T-cell (primary cell): ENCODE data around the gene CNTNAP2. TPM values are rescaled to one million over a fixed set of nuclear protein-coding genes. Genes with fewer than 3 reads are reported as not detected.

ENCODE experiments used
- ATAC-seq, 4 experiments: fragments of 200-7000 bp in 3 of 4; fragments of 150-1000 bp in 1 of 4; cut with Tn5 transposase; replicated peaks in 1 of 4; 1 replicate in 3 of 4; 2 replicates in 1 of 4; pipeline ENCODE4 v1.10.0; 2021; ENCODE audit warnings: moderate library complexity in 3 of 4, mild to moderate bottlenecking in 2 of 4, moderate number of reproducible peaks in 1 of 4
- CTCF ChIA-PET, 2 donors: fragments of 300-600 bp; sonication (Branson Sonifier 250); formaldehyde crosslinking; loops; one replicate each; lab custom pipeline; 2022; ENCODE audit warnings: antibody characterized with exemption in 2 of 2; lab: Charles Lee
- POLR2A ChIA-PET, 2 donors: fragments of 300-600 bp; sonication (Branson Sonifier 250); formaldehyde crosslinking; loops; one replicate each; lab custom pipeline; 2022; ENCODE audit warnings: antibody characterized with exemption in 2 of 2; lab: Charles Lee
- DNase-seq, 35 experiments: peaks; one replicate each; pipeline versions ENCODE4 v3.0.0 to v3.0.0-alpha.2; 2013 to 2023
- H3K27ac ChIP-seq: one replicate; pipeline ENCODE4 v1.5.1; 2013; ENCODE audit warnings: low read length
- H3K27me3 ChIP-seq, 2 experiments: replicated peaks in 1 of 2; 1 replicate in 1 of 2; 2 replicates in 1 of 2; pipeline versions ENCODE4 v1.6.1 to v1.7.0; 2013; ENCODE audit warnings: low read length in 1 of 2, mixed read lengths in 1 of 2; ENCODE audit not compliant: control insufficient read depth in 2 of 2, insufficient read depth in 2 of 2; ENCODE audit errors: extremely low read depth in 1 of 2
- H3K36me3 ChIP-seq, 2 donors: 1 replicate in 1 of 2; 2 replicates in 1 of 2; pipeline versions ENCODE4 v1.6.1 to v1.7.0; 2013; ENCODE audit warnings: low read length in 1 of 2; ENCODE audit not compliant: control insufficient read depth in 2 of 2, insufficient read depth in 1 of 2; ENCODE audit errors: extremely low read depth in 1 of 2
- H3K4me1 ChIP-seq, 2 experiments: 1 replicate in 1 of 2; 2 replicates in 1 of 2; pipeline versions ENCODE4 v1.6.1 to v1.7.0; 2013; ENCODE audit warnings: low read length in 2 of 2, mixed read lengths in 1 of 2; ENCODE audit not compliant: insufficient read depth in 2 of 2, control insufficient read depth in 1 of 2; ENCODE audit errors: extremely low read depth in 1 of 2
- H3K4me3 ChIP-seq, 2 donors: 1 replicate in 1 of 2; 2 replicates in 1 of 2; pipeline versions ENCODE4 v1.5.1 to v1.7.0; 2013; ENCODE audit warnings: mild to moderate bottlenecking in 2 of 2, low read length in 1 of 2, moderate library complexity in 1 of 2; ENCODE audit not compliant: control insufficient read depth in 1 of 2; ENCODE audit errors: extremely low read depth in 1 of 2
- H3K9me3 ChIP-seq: 2 replicates; pipeline ENCODE4 v1.7.0; 2013
- H3K27ac Mint-ChIP-seq, 2 donors: one replicate each; pipeline ENCODE4 v1.8.0; 2020 to 2021; ENCODE audit warnings: mild to moderate bottlenecking in 2 of 2, mixed read lengths in 2 of 2
- H3K27me3 Mint-ChIP-seq, 2 donors: one replicate each; pipeline ENCODE4 v1.8.0; 2021 to 2022; ENCODE audit warnings: mixed read lengths in 2 of 2
- H3K36me3 Mint-ChIP-seq: one replicate; pipeline ENCODE4 v1.8.0; 2021; ENCODE audit warnings: mixed read lengths
- H3K4me1 Mint-ChIP-seq, 3 donors: one replicate each; pipeline ENCODE4 v1.8.0; 2020 to 2022; ENCODE audit warnings: mixed read lengths in 3 of 3, mild to moderate bottlenecking in 1 of 3
- H3K4me3 Mint-ChIP-seq, 3 donors: one replicate each; pipeline ENCODE4 v1.8.0; 2020 to 2022; ENCODE audit warnings: mild to moderate bottlenecking in 3 of 3, mixed read lengths in 3 of 3, moderate library complexity in 3 of 3
- H3K9me3 Mint-ChIP-seq, 3 donors: one replicate each; pipeline ENCODE4 v1.8.0; 2020 to 2022; ENCODE audit warnings: mixed read lengths in 3 of 3
- WGBS: methylation state at CpG from one replicate; pipeline ENCODE4 v1.1.5; 2013; ENCODE audit warnings: missing lambda C conversion rate; ENCODE audit not compliant: insufficient coverage; 5-methylcytosine and 5-hydroxymethylcytosine counted together
- total RNA-seq, 35 experiments: library from RNA in 6 of 35; stranded (reverse) in 6 of 35; fragments of 120-200 nt in 1 of 35; gene quantifications; one replicate each; pipeline versions ENCODE4 v1.2.1 to v1.2.4 and lab custom pipeline; 2013 to 2026

The CNTNAP2 gene
- total RNA-seq, 5 donors from 2014 or later (not counting 1 experiment from before 2014, with no cell fraction given) = 0.15 to 0.72 (median 0.21) TPM

DNA sequence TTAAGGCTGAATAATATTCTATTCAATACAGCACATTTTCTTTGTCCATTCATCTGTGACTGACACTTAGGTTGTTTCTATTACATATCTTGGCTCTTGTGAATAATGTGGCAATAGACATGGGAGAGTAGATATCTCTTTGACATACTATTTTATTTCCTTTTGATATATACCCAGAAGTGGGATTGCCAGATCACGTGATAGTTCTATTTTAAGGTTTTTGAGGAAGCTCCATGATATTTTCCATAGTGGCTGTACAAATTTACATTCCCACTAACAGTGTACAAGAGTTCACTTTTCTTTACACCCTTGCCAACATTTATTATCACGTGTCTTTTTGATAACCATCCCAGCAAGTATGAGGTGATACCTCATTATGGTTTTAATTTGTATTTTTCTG is 1114.7 kb downstream of the CNTNAP2 start:
- H3K27ac Mint-ChIP-seq = no peak overlapping the region
- no CpG with 5 or more reads among the region's 2 CpGs for WGBS
- peaks cover 24 to 43% (median 32%) of the 10 kb centered on the region in 3 donors for H3K9me3 Mint-ChIP-seq

DNA sequence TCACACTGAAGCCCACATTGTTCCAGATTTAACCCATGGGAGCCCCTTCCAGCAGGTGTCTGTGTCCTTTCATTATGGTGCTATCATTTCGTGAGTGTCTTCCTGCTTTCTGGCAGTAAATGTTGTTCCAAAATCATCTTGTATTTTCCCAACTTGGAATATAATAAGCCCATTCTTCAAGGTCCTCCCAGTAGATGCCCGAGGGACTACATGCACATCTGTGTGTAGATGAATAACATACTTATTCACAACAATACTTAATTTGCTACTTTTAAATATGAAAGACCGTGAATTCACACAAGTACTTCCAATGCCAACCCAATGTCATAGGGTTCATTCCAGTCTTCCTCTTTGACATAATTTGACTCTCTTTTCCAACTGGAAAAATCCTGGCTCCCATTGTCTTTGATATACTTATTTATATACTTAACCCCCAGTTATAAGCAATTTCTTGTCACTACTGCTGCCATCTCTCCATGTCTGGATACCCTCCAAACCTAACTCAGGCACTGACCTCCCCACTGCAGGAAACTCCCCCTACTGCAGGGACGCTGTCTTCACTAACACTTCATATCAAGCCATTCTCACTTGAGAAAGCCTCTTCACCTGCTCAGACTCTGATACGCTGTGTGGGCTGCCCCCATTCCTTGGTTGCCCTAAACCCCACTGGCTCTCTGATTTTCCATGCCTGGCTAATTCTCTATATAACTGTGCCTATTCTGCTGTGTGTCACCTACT is 1119.2 kb downstream of the CNTNAP2 start:
- H3K4me3 ChIP-seq = no peak overlapping the region
- WGBS = 90% methylated on average over 3 of the region's 5 CpGs
- ChIA-PET POLR2A (no interaction called here), CTCF (no interaction called here)
- no peaks in the 10 kb centered on the region for H3K36me3 ChIP-seq
- H3K27ac ChIP-seq = no peak overlapping the region
- Mint-ChIP-seq H3K4me1 (no peaks in the 10 kb centered on the region), H3K27me3 (no peaks in the 10 kb centered on the region), H3K9me3 (peaks cover 13 to 28% (median 19%) of the 10 kb centered on the region in 3 donors), H3K36me3 (no peaks in the 10 kb centered on the region), H3K4me3 (no peak overlapping the region), H3K27ac (no peak overlapping the region)
- H3K4me1 ChIP-seq = no peaks in the 10 kb centered on the region
- no peaks in the 10 kb centered on the region for H3K27me3 ChIP-seq
- no peaks in the 10 kb centered on the region for H3K9me3 ChIP-seq
- DNase-seq (no peak), ATAC-seq (no peak)

More for the DNA sequence above, 1114.7 kb downstream of the CNTNAP2 start:
- H3K4me3 ChIP-seq = no peak overlapping the region
- Mint-ChIP-seq H3K27me3 (no peaks in the 10 kb centered on the region), H3K4me1 (no peaks in the 10 kb centered on the region), H3K4me3 (no peak overlapping the region), H3K36me3 (no peaks in the 10 kb centered on the region)
- H3K27ac ChIP-seq = no peak overlapping the region
- ATAC-seq = no peak
- H3K36me3 ChIP-seq = no peaks in the 10 kb centered on the region
- H3K27me3 ChIP-seq = no peaks in the 10 kb centered on the region
- CTCF ChIA-PET = no interaction called here
- DNase-seq = no peak
- H3K4me1 ChIP-seq = no peaks in the 10 kb centered on the region
- POLR2A ChIA-PET = no interaction called here
- H3K9me3 ChIP-seq = no peaks in the 10 kb centered on the region

GRCh38 chr7:147240468-147240867 is 1123.9 kb downstream of the CNTNAP2 start:
- CTCF ChIA-PET = no interaction called here
- DNase-seq = no peak

GRCh38 chr7:147245274-147245673 is 1128.7 kb downstream of the CNTNAP2 start:
- Histone ChIP-seq H3K27ac (no peak overlapping the region), H3K4me1 (no peaks in the 10 kb centered on the region), H3K27me3 (no peaks in the 10 kb centered on the region), H3K4me3 (no peak overlapping the region), H3K9me3 (no peaks in the 10 kb centered on the region), H3K36me3 (no peaks in the 10 kb centered on the region)
- Mint-ChIP-seq H3K27ac (no peak overlapping the region), H3K4me3 (no peak overlapping the region), H3K9me3 (peaks cover 0 to 6% (median 3%) of the 10 kb centered on the region in 3 donors), H3K36me3 (no peaks in the 10 kb centered on the region), H3K4me1 (no peaks in the 10 kb centered on the region), H3K27me3 (no peaks in the 10 kb centered on the region)
- ChIA-PET POLR2A (no interaction called here), CTCF (no interaction called here)
- DNase-seq (peak in 1 of 35 experiments; percentile 2), ATAC-seq (no peak)
- WGBS = 56% methylated on average over 6 of the region's 8 CpGs

More at GRCh38 chr7:147240468-147240867, 1123.9 kb downstream of the CNTNAP2 start:
- Mint-ChIP-seq H3K36me3 (no peaks in the 10 kb centered on the region), H3K9me3 (peaks cover 8 to 18% (median 11%) of the 10 kb centered on the region in 3 donors), H3K27ac (no peak overlapping the region), H3K27me3 (no peaks in the 10 kb centered on the region), H3K4me3 (no peak overlapping the region), H3K4me1 (no peaks in the 10 kb centered on the region)
- ATAC-seq = no peak
- Histone ChIP-seq H3K36me3 (no peaks in the 10 kb centered on the region), H3K9me3 (no peaks in the 10 kb centered on the region), H3K27me3 (no peaks in the 10 kb centered on the region), H3K4me3 (no peak overlapping the region), H3K4me1 (no peaks in the 10 kb centered on the region), H3K27ac (no peak overlapping the region)
- WGBS = 50% methylated on average over 3 of the region's 5 CpGs
- POLR2A ChIA-PET = no interaction called here

- Mint-ChIP-seq H3K9me3 (peaks cover 0 to 7% (median 0%) of the 10 kb centered on the region in 3 donors), H3K36me3 (no peaks in the 10 kb centered on the region), H3K4me3 (no peak overlapping the region), H3K27me3 (no peaks in the 10 kb centered on the region), H3K27ac (no peak overlapping the region), H3K4me1 (no peaks in the 10 kb centered on the region)
- no peaks in the 10 kb centered on the region for H3K27me3 ChIP-seq
- H3K36me3 ChIP-seq = no peaks in the 10 kb centered on the region
- no CpG with 5 or more reads among the region's 2 CpGs for WGBS
- ATAC-seq = no peak
- no peak overlapping the region for H3K4me3 ChIP-seq
- H3K27ac ChIP-seq = no peak overlapping the region
- ChIA-PET POLR2A (no interaction called here), CTCF (interaction anchor here in 1 of 2 donors (0.7 kb wide), 1 partner anchor 360 kb away, joined by 4 read pairs; no protein-coding TSS in a partner anchor)
- no peaks in the 10 kb centered on the region for H3K4me1 ChIP-seq
- DNase-seq = no peak
- H3K9me3 ChIP-seq = no peaks in the 10 kb centered on the region
These were observed 1133.4 kb downstream of the CNTNAP2 start for GRCh38 chr7:147249956-147250355.

- no peaks in the 10 kb centered on the region for H3K4me1 Mint-ChIP-seq
- no peak overlapping the region for H3K27ac Mint-ChIP-seq
- H3K36me3 Mint-ChIP-seq = no peaks in the 10 kb centered on the region
- Histone ChIP-seq H3K27ac (no peak overlapping the region), H3K4me3 (no peak overlapping the region), H3K36me3 (no peaks in the 10 kb centered on the region), H3K4me1 (no peaks in the 10 kb centered on the region), H3K9me3 (no peaks in the 10 kb centered on the region), H3K27me3 (no peaks in the 10 kb centered on the region)
- peaks cover 0 to 17% (median 8%) of the 10 kb centered on the region in 3 donors for H3K9me3 Mint-ChIP-seq
- WGBS = no CpG with 5 or more reads among the region's 1 CpG
- ATAC-seq (no peak), DNase-seq (no peak)
- no peaks in the 10 kb centered on the region for H3K27me3 Mint-ChIP-seq
- ChIA-PET CTCF (no interaction called here), POLR2A (no interaction called here)
- no peak overlapping the region for H3K4me3 Mint-ChIP-seq
These were observed 1135.2 kb downstream of the CNTNAP2 start for GRCh38 chr7:147251751-147252325.
